T-cell (primary cell): ENCODE results near the gene CCBE1. TPM values are rescaled to one million over a fixed set of nuclear protein-coding genes. Genes with fewer than 3 reads are reported as not detected.

ENCODE experiments used
- ATAC-seq, 4 experiments: fragments of 200-7000 bp in 3 of 4; fragments of 150-1000 bp in 1 of 4; cut with Tn5 transposase; replicated peaks in 1 of 4; 1 replicate in 3 of 4; 2 replicates in 1 of 4; pipeline ENCODE4 v1.10.0; 2021; ENCODE audit warnings: moderate library complexity in 3 of 4, mild to moderate bottlenecking in 2 of 4, moderate number of reproducible peaks in 1 of 4
- CTCF ChIA-PET, 2 donors: fragments of 300-600 bp; sonication (Branson Sonifier 250); formaldehyde crosslinking; loops; one replicate each; lab custom pipeline; 2022; ENCODE audit warnings: antibody characterized with exemption in 2 of 2; lab: Charles Lee
- POLR2A ChIA-PET, 2 donors: fragments of 300-600 bp; sonication (Branson Sonifier 250); formaldehyde crosslinking; loops; one replicate each; lab custom pipeline; 2022; ENCODE audit warnings: antibody characterized with exemption in 2 of 2; lab: Charles Lee
- DNase-seq, 35 experiments: peaks; one replicate each; pipeline versions ENCODE4 v3.0.0 to v3.0.0-alpha.2; 2013 to 2023
- H3K27ac ChIP-seq: one replicate; pipeline ENCODE4 v1.5.1; 2013; ENCODE audit warnings: low read length
- H3K27me3 ChIP-seq, 2 experiments: replicated peaks in 1 of 2; 1 replicate in 1 of 2; 2 replicates in 1 of 2; pipeline versions ENCODE4 v1.6.1 to v1.7.0; 2013; ENCODE audit warnings: low read length in 1 of 2, mixed read lengths in 1 of 2; ENCODE audit not compliant: control insufficient read depth in 2 of 2, insufficient read depth in 2 of 2; ENCODE audit errors: extremely low read depth in 1 of 2
- H3K36me3 ChIP-seq, 2 donors: 1 replicate in 1 of 2; 2 replicates in 1 of 2; pipeline versions ENCODE4 v1.6.1 to v1.7.0; 2013; ENCODE audit warnings: low read length in 1 of 2; ENCODE audit not compliant: control insufficient read depth in 2 of 2, insufficient read depth in 1 of 2; ENCODE audit errors: extremely low read depth in 1 of 2
- H3K4me1 ChIP-seq, 2 experiments: 1 replicate in 1 of 2; 2 replicates in 1 of 2; pipeline versions ENCODE4 v1.6.1 to v1.7.0; 2013; ENCODE audit warnings: low read length in 2 of 2, mixed read lengths in 1 of 2; ENCODE audit not compliant: insufficient read depth in 2 of 2, control insufficient read depth in 1 of 2; ENCODE audit errors: extremely low read depth in 1 of 2
- H3K4me3 ChIP-seq, 2 donors: 1 replicate in 1 of 2; 2 replicates in 1 of 2; pipeline versions ENCODE4 v1.5.1 to v1.7.0; 2013; ENCODE audit warnings: mild to moderate bottlenecking in 2 of 2, low read length in 1 of 2, moderate library complexity in 1 of 2; ENCODE audit not compliant: control insufficient read depth in 1 of 2; ENCODE audit errors: extremely low read depth in 1 of 2
- H3K9me3 ChIP-seq: 2 replicates; pipeline ENCODE4 v1.7.0; 2013
- H3K27ac Mint-ChIP-seq, 2 donors: one replicate each; pipeline ENCODE4 v1.8.0; 2020 to 2021; ENCODE audit warnings: mild to moderate bottlenecking in 2 of 2, mixed read lengths in 2 of 2
- H3K27me3 Mint-ChIP-seq, 2 donors: one replicate each; pipeline ENCODE4 v1.8.0; 2021 to 2022; ENCODE audit warnings: mixed read lengths in 2 of 2
- H3K36me3 Mint-ChIP-seq: one replicate; pipeline ENCODE4 v1.8.0; 2021; ENCODE audit warnings: mixed read lengths
- H3K4me1 Mint-ChIP-seq, 3 donors: one replicate each; pipeline ENCODE4 v1.8.0; 2020 to 2022; ENCODE audit warnings: mixed read lengths in 3 of 3, mild to moderate bottlenecking in 1 of 3
- H3K4me3 Mint-ChIP-seq, 3 donors: one replicate each; pipeline ENCODE4 v1.8.0; 2020 to 2022; ENCODE audit warnings: mild to moderate bottlenecking in 3 of 3, mixed read lengths in 3 of 3, moderate library complexity in 3 of 3
- H3K9me3 Mint-ChIP-seq, 3 donors: one replicate each; pipeline ENCODE4 v1.8.0; 2020 to 2022; ENCODE audit warnings: mixed read lengths in 3 of 3
- WGBS: methylation state at CpG from one replicate; pipeline ENCODE4 v1.1.5; 2013; ENCODE audit warnings: missing lambda C conversion rate; ENCODE audit not compliant: insufficient coverage; 5-methylcytosine and 5-hydroxymethylcytosine counted together
- total RNA-seq, 35 experiments: library from RNA in 6 of 35; stranded (reverse) in 6 of 35; fragments of 120-200 nt in 1 of 35; gene quantifications; one replicate each; pipeline versions ENCODE4 v1.2.1 to v1.2.4 and lab custom pipeline; 2013 to 2026

The CCBE1 gene
- total RNA-seq, 5 donors from 2014 or later (not counting 1 experiment from before 2014, with no cell fraction given), result 0.07 to 0.32 (median 0.29) TPM; not detected in 2

DNA sequence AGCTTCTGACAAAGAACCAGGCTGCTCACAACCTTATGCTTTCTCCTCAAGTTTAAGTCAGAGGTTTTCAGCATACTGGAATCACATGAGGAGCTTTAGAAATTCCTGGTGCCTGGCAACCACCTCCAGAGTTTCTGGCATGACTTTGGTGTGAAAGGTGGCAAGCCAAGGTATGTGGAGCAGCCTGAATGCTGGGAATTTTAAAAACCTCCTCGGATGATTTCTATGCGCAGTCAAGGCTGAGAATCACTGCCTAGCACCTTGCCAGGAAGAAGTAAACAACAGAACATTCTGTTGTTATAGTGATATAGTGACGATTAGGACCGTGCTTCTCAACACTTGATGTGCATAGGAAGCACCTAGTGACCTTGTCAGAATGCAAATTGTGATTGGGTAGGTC lies 11.7 kb downstream of the CCBE1 start:
- POLR2A ChIA-PET, result no interaction called here
- H3K36me3 ChIP-seq, result no peaks in the 10 kb centered on the region
- ATAC-seq (no peak), DNase-seq (no peak)
- Mint-ChIP-seq H3K4me3 (no peak overlapping the region), H3K27me3 (peaks cover 10 to 15% of the 10 kb centered on the region in 2 donors), H3K27ac (no peak overlapping the region), H3K36me3 (no peaks in the 10 kb centered on the region), H3K4me1 (no peaks in the 10 kb centered on the region), H3K9me3 (no peaks in the 10 kb centered on the region)
- H3K27me3 ChIP-seq, result peaks cover 0 to 2% of the 10 kb centered on the region in 2 experiments
- CTCF ChIA-PET, result no interaction called here
- no peaks in the 10 kb centered on the region for H3K4me1 ChIP-seq
- no peaks in the 10 kb centered on the region for H3K9me3 ChIP-seq
- WGBS, result 58% methylated on average over 2 of the region's 4 CpGs
- H3K4me3 ChIP-seq, result no peak overlapping the region
- H3K27ac ChIP-seq, result no peak overlapping the region

GRCh38 chr18:59684777-59685176 lies 12.4 kb downstream of the CCBE1 start:
- Histone ChIP-seq H3K36me3 (no peaks in the 10 kb centered on the region), H3K4me3 (no peak overlapping the region), H3K4me1 (no peaks in the 10 kb centered on the region), H3K9me3 (no peaks in the 10 kb centered on the region), H3K27ac (no peak overlapping the region), H3K27me3 (peaks cover 0 to 2% of the 10 kb centered on the region in 2 experiments)
- ATAC-seq (no peak), DNase-seq (no peak)
- Mint-ChIP-seq H3K27ac (no peak overlapping the region), H3K36me3 (no peaks in the 10 kb centered on the region), H3K27me3 (peaks cover 7 to 11% of the 10 kb centered on the region in 2 donors), H3K4me3 (no peak overlapping the region), H3K4me1 (no peaks in the 10 kb centered on the region), H3K9me3 (no peaks in the 10 kb centered on the region)
- no CpG with 5 or more reads among the region's 2 CpGs for WGBS
- POLR2A ChIA-PET, result no interaction called here
- CTCF ChIA-PET, result no interaction called here

DNA sequence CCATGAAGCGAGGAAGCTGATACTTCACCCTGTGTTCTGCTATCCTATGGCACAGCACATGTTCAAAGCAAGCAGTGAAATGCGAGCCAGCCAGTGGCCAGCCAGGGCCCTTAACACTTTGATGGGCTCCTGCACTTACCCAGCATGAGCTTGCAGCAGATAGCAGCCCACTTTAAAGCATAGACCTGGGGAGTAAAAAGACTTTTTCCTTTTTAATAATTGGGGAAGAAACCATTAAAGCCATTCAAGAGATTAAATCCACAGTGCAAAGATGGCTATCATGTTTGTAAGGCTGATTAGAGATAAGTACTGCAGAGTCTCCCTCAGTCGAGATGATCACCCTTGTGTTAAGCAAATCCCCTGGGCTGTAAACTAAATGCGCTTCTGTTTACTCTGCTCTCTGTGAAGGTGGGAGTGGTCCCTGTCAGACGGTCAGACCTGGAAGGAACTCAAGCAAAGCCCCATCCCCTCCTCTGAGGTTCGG lies 15.7 kb downstream of the CCBE1 start:
- H3K27ac Mint-ChIP-seq, result no peak overlapping the region
- POLR2A ChIA-PET, result no interaction called here
- no peak overlapping the region for H3K27ac ChIP-seq
- no peak overlapping the region for H3K4me3 ChIP-seq
- H3K27me3 Mint-ChIP-seq, result peaks cover 2 to 7% of the 10 kb centered on the region in 2 donors
- no peaks in the 10 kb centered on the region for H3K4me1 Mint-ChIP-seq
- H3K4me1 ChIP-seq, result no peaks in the 10 kb centered on the region
- no peaks in the 10 kb centered on the region for H3K27me3 ChIP-seq
- no peaks in the 10 kb centered on the region for H3K36me3 ChIP-seq
- no peaks in the 10 kb centered on the region for H3K36me3 Mint-ChIP-seq
- H3K4me3 Mint-ChIP-seq, result no peak overlapping the region
- DNase-seq, result no peak
- CTCF ChIA-PET, result no interaction called here
- WGBS, result 42% methylated on average over 2 of the region's 6 CpGs
- no peak for ATAC-seq
- H3K9me3 ChIP-seq, result no peaks in the 10 kb centered on the region
- H3K9me3 Mint-ChIP-seq, result no peaks in the 10 kb centered on the region

- WGBS, result 93% methylated on average over 3 of the region's 5 CpGs
- Mint-ChIP-seq H3K9me3 (no peaks in the 10 kb centered on the region), H3K4me1 (no peaks in the 10 kb centered on the region), H3K27ac (no peak overlapping the region), H3K36me3 (no peaks in the 10 kb centered on the region), H3K27me3 (peaks cover 2 to 7% of the 10 kb centered on the region in 2 donors), H3K4me3 (no peak overlapping the region)
- no peak overlapping the region for H3K27ac ChIP-seq
- no peak overlapping the region for H3K4me3 ChIP-seq
- ChIA-PET POLR2A (no interaction called here), CTCF (no interaction called here)
- H3K9me3 ChIP-seq, result no peaks in the 10 kb centered on the region
- no peaks in the 10 kb centered on the region for H3K27me3 ChIP-seq
- ATAC-seq, result no peak
- no peaks in the 10 kb centered on the region for H3K4me1 ChIP-seq
- no peak for DNase-seq
- no peaks in the 10 kb centered on the region for H3K36me3 ChIP-seq
Measured at GRCh38 chr18:59681051-59681450, 16.2 kb downstream of the CCBE1 start.

GRCh38 chr18:59675346-59675745 lies 21.9 kb downstream of the CCBE1 start:
- Histone ChIP-seq H3K36me3 (no peaks in the 10 kb centered on the region), H3K4me1 (no peaks in the 10 kb centered on the region), H3K27ac (no peak overlapping the region), H3K4me3 (no peak overlapping the region), H3K27me3 (peaks cover 2 to 3% of the 10 kb centered on the region in 2 experiments), H3K9me3 (no peaks in the 10 kb centered on the region)
- Mint-ChIP-seq H3K4me3 (no peak overlapping the region), H3K9me3 (no peaks in the 10 kb centered on the region), H3K27me3 (peaks cover 2 to 15% of the 10 kb centered on the region in 2 donors), H3K27ac (no peak overlapping the region), H3K4me1 (no peaks in the 10 kb centered on the region), H3K36me3 (no peaks in the 10 kb centered on the region)
- POLR2A ChIA-PET, result no interaction called here
- no CpG with 5 or more reads among the region's 2 CpGs for WGBS
- no peak for DNase-seq
- ATAC-seq, result no peak
- CTCF ChIA-PET, result no interaction called here

GRCh38 chr18:59674903-59675270 lies 22.3 kb downstream of the CCBE1 start:
- Histone ChIP-seq H3K27ac (no peak overlapping the region), H3K36me3 (no peaks in the 10 kb centered on the region), H3K27me3 (peaks cover 2 to 3% of the 10 kb centered on the region in 2 experiments), H3K9me3 (no peaks in the 10 kb centered on the region), H3K4me1 (no peaks in the 10 kb centered on the region), H3K4me3 (no peak overlapping the region)
- H3K27me3 Mint-ChIP-seq, result peaks cover 2 to 15% of the 10 kb centered on the region in 2 donors
- WGBS, result no CpG with 5 or more reads among the region's 1 CpG
- no peaks in the 10 kb centered on the region for H3K9me3 Mint-ChIP-seq
- no peak overlapping the region for H3K27ac Mint-ChIP-seq
- DNase-seq (no peak), ATAC-seq (no peak)
- no peak overlapping the region for H3K4me3 Mint-ChIP-seq
- CTCF ChIA-PET, result no interaction called here
- H3K36me3 Mint-ChIP-seq, result no peaks in the 10 kb centered on the region
- no peaks in the 10 kb centered on the region for H3K4me1 Mint-ChIP-seq
- POLR2A ChIA-PET, result no interaction called here
